ENCODE measurements around the gene CTSA.
"Not testable (repeated sequence)": the region's sequence is repeated elsewhere in the genome, so short reads cannot be mapped to it uniquely, and the experiment has no call there.

CTSA gene

DNA sequence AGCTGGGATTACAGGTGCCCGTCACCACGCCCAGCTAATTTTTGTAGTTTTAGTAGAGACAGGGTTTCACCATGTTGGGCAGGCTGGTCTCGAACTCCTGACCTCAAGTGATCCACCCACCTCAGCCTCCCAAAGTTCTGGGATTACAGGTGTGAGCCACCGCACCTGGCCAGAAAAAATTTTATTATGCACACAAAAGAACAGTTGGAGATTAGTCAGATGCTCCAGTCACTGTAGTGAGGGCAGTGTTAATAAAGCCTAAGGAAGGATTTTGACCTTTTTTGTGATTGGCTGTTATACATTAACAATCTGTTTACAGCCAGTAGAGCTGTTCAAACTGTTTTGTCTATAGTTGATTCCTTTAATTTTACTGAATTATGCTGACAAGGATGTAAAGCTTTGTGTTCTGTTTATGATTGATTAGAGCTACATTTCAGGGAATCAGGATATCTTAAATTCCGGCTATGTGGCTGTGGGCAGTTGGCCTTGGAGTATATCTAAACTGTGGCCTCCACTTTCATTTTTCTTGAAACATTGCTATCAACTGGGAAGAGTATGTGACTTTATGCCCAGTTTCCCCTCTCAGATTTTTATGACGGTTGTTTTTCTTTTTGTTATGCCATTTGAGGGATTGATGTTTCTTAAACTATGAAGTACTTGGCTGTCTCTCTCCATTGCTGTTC lies 23.9 kb upstream of the CTSA start:
- no peak for DNase-seq

DNA sequence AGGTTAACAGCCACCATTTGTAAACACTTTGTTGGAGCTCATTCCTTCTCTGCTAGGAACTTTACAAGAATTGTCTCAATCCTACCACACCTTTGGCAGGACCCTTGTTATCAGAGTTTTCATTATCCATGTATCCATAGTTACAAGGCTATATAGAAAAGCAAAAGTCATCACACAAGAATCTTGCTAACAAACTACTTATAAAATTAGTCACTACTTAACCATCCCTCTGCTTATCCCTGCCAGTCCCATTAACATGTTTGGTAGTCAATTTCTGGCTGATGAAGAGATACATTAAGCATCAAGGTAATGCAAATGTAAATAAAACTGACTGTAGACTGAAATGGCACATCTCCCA lies 23.3 kb upstream of the CTSA start:
- DNase-seq, result no peak

DNA sequence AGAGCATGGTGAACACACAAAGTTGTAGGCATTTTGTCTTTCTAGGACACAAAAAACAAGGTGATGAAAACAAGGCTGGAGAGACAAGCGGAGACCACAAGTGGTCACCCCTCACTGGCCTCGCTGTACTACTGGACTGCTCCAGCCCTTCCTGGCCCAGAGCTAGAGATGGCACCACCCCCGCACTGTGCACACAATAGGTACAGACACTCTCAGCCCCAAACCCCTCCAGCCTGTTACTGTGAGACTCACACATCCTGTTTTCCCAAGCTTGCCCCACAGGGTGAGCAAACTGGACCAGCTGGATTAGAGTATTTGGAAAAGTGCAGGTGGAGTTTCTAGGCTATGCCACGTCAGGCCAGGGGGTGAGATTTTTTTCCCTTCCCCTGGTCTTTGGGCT lies 18.5 kb upstream of the CTSA start:
- DNase-seq, result no peak

DNA sequence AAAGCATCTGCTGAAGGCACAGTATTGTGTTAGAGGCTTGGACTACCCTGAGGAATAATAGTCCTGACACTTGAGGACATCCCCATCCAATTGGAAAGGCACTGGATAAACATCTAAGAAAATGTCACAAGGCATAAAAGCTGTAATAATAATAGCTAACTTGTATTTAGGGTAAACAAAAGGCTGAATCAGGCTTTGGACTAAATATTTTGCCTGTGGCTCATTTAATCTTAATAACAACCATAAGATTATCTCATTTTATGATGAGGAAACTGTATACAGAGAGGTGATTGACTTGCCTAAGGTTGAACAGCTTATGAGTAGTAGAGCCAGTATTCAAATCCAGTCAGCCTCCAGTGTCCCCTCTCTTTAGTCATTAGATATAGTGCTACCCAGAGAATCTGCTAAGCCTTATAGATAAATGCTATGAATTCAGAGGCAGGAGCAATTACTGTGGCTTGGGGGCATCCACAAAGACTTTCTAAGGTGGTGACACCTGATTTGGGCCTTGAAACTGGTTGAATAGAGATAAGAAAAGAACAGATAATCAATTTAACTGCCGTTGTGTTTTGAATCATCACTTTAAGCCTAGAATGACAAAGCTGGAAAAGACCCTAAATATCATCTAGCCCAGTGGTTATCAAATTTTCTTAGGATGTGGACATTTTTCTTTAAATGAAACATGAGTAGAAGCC lies 17.6 kb upstream of the CTSA start:
- no peak for DNase-seq

- not testable (repeated sequence) for DNase-seq
Measured at GRCh38 chr20:45874104-45874481, 17.0 kb upstream of the CTSA start.

DNA sequence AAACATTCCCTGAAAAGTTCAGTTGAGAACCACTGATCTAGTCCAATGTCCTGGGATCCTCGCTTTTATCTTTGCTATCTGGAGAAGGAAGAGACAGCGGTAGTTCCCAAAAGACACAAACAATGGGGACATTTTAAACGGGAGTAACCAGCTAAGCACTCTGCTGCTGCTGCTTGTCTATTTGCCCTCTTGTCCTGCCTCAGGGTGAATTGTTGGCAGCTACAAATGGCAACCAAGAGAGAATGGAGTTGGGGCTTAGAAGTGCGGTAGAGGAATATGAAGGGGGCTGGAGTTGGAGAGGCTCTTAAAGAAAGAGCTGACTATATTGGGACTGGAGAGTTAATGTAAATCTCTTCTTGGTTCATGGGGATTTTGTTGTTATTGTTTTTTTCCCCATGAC lies 16.6 kb upstream of the CTSA start:
- DNase-seq, result no peak

DNA sequence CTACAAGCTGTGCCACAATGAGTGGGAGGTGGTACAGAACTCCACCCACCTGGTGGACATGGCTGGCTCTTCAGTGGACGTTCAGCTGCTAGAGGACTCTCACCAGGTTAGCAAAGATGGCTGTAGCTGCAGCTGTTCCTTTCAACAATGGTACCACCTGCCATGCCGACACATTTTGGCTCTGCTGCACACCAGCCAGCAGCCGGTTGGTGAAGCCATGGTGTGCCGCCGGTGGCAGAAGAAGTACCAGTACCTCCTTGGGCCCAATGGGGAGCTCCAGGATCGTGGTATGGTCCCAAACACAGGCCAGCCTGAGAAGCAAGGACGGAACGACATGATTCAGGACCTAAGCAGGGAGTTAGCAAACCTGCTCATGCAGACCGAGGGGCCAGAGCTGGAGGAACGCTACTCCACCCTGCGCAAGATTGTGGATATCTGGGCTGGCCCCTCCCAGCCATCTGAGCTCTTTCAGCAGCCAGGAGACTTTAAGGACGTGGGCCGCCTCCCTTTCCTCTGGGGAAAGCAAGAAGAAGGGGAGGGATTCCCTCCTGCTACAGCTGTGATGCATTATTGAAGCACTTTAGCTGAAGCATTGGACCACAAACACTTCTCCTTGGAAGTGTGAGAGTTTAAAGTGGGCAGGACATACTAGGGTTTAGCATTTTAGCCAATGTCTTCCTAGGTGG lies 12.9 kb upstream of the CTSA start:
- no peak for DNase-seq

DNA sequence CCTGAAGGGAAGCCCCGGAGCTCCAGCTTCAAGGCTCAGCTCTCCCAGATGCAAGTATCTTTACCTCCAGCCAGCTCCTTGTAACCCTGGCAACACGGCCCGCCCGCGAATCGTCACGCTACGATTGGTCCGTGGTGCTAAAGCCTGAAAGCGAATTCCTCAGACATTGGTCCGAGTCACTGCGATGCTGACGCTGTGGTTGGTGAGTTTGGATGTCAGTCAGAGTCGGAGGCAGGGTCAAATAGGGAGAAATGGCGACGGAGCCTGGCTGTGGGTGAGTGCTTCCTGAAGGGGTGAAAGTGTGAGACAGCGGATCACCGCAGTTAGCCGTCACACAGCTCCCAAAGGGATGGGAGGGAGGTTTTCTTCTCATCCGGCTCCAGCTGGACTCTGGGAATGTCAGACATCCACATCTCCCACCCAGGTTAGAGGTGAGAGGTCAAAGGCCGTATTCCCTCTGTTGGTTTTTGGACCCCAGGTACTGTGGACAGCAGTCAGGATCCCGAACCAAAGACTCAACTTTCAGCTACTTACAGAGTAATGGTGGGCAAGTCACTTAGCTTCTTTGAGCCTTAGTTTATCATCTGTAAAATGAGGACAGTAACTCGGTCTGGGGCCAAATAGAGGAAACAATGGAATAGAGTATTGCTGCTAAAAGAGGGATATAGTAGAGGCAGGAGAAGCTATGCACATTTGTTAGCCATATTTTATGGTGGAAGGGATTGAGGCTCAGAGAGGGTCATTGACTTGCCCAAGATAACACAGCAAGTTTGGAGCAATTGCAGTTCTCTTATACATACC lies 9.9 kb upstream of the CTSA start, which contains the start of gene ZSWIM1:
ZSWIM1 (plus strand) TSS at position 240 of the 801 bp plus-strand sequence. CDS start 1,366 bp downstream, outside the sequence.
- DNase-seq, result peak; percentile 100

DNA sequence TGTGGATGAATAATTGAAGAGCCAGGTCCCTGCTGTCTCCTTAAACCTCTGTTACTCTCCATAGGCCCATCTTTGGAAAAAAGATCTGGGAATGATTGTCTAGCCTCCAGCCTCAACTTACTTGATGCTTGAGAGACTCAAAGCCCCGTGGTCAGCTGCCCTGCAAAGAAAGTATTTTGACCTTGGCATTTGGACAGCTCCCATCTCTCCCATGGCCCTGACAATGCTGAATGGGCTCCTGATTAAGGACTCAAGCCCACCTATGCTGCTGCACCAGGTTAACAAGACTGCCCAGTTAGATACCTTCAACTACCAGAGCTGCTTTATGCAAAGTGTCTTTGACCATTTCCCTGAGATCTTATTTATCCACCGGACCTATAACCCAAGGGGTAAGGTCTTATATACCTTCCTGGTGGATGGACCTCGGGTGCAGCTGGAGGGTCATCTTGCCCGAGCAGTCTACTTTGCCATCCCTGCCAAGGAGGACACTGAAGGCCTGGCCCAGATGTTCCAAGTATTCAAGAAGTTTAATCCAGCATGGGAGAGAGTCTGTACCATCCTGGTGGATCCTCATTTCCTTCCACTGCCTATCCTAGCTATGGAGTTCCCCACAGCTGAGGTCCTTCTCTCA lies 8.6 kb upstream of the CTSA start:
- no peak for DNase-seq

- no peak for DNase-seq
Measured at GRCh38 chr20:45883100-45883469, 8.1 kb upstream of the CTSA start.

DNA sequence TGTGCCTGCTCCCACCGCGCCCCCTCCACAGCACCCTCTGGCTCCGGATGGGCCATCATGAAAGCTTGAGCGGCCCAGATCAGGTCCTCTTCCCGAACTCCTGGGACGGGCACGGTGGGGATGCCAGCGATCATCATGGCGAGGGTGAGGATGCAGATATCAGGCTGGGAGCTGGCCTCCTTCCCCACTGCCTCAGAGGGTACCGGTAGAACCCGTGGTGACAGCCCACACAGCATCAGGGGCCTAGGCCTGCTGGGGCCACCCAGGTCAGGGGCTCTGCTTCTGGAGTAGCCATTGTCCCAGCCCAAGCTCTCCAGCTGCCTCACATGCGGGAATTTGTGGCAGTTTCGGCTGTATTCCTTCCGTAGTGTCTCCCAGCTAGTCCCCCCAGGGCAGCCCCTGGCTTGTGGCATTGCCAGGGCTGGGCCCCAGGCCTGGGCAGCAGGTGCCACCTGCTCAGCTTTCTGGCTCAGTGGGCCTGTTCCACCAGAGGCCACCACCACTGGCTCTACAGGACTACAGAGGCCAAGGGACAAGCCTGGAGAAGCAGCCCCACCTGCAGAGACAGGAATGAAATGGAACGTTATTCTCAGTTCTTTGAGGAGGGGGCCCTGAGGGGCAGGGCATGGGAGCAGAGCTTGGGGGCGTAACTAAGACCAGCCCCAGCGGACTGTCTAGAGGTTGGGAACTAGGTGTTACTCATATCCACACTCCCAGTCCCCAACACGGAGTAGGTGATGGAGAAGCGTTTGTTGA lies 4.4 kb upstream of the CTSA start:
- DNase-seq, result no peak

- no peak for DNase-seq
Measured at GRCh38 chr20:45887346-45887715, 3.8 kb upstream of the CTSA start, which contains the start of gene SPATA25. Gene SPATA25, minus strand, starts transcription at chr20:45887622. Its CDS starts 32 bp downstream, at chr20:45887590.

GRCh38 chr20:45888681-45889080 lies 2.5 kb upstream of the CTSA start:
- no peak for DNase-seq

DNA sequence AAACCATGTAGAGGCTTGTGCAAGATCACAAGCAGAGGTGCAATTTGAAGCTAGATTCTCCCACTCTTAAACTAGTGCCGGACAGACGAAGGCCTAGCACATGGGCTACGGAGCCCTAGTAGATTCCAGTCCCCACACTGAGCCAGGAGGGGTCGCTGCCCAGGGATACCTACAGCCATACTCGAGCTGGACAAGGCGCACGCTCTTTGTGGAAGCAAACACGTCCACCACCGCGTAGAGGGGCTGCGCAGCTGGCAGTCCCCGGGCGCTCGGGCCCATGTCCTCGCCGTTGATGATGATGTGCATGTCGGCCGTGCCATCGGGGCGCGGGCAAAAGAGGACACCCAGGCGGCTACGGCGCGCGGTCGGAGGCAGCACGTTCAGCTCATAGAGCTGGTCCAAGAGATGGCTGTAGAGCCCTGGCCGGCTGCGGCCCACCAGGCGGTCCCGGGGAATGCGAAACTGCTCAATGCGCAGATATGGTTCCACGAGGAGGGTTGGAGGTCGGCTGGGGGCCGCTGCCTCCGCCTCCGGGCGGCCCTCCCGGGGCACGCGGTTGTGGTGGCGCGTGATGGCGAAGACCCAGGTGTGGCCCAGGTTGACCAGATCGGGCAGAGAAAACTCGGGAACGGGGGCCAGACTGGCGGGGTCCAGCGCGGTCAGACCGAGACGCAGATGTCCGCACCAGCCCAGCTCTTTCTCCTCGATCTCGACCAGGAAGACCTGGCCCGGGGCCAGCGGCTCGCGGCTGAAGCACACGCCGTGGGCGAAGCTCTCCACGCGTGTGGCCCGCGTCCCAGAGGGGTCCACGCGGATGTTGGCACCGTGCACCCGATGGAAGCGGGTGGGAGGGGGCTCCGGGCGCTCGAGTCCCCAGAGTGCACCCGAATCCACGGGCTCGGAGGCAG lies 804 bp upstream of the CTSA start:
- peak; percentile 69 for DNase-seq

DNA sequence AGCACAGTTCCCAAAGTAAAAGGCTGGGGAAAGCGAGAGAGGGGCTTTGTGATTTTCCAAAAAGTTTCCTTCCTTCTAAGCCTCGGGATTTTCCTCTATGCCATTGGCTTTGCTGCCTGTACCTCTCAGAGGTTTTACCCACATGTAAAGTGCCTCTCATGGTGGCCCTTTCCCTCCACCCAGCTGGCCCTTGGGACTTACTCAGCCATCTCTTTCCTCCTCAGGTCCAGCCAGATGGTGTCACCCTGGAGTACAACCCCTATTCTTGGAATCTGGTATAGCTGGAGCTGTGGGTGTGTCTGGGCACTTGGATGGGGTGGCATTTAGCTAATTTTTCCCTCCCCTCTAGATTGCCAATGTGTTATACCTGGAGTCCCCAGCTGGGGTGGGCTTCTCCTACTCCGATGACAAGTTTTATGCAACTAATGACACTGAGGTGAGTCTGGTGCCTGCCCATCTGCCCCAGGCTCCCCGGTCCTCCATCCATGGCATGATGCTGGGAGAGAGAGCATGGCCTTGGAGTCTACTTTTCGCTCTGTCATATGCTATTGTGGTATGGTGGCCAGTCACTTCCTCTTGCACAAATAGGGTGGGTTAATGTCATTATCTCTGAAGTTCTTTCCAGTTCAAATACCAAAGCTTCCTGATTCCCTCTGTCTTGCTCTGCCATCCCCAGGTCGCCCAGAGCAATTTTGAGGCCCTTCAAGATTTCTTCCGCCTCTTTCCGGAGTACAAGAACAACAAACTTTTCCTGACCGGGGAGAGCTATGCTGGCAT lies 1.1 kb downstream of the CTSA start:
- DNase-seq, result no peak

DNA sequence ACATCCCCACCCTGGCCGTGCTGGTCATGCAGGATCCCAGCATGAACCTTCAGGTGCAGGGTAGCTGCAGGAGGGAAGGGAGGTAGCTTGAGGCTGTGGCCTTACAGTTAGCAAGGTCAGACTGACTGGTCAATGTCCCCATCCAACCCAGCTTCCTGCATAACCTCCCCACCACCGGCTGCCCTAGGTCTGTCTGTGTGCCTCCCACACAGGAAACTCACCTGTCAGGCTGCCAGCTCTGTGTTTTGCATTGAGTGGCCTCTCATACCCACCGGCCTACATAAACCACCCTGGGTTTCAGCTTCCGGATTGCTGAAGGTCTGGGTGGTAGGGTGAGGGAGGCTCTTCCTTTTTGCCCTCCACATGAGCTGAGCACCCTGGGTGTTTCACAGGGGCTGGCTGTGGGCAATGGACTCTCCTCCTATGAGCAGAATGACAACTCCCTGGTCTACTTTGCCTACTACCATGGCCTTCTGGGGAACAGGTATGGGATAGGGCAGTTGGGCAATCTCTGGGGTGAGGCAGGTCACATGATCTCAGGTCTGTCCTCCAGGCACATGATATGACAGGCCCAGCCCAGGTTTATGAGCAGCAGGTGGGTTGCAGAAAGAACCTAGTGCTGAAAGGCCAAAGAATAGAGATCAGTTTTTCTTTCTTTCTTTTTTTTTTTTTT lies 1.8 kb downstream of the CTSA start:
- peak; percentile 24 for DNase-seq

- DNase-seq, result no peak
Measured at GRCh38 chr20:45893831-45894230, 2.7 kb downstream of the CTSA start.

DNA sequence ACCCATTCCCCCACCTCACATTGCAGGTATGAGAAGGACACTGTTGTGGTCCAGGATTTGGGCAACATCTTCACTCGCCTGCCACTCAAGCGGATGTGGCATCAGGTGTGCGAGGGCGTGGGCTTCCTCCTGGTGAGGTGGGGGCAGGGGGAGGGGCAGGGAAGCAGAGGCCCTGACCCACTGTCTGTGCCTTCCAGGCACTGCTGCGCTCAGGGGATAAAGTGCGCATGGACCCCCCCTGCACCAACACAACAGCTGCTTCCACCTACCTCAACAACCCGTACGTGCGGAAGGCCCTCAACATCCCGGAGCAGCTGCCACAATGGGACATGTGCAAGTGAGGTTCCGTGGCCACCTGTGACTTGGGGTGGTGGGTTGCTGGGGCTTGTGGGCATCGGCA lies 3.7 kb downstream of the CTSA start:
- no peak for DNase-seq

DNA sequence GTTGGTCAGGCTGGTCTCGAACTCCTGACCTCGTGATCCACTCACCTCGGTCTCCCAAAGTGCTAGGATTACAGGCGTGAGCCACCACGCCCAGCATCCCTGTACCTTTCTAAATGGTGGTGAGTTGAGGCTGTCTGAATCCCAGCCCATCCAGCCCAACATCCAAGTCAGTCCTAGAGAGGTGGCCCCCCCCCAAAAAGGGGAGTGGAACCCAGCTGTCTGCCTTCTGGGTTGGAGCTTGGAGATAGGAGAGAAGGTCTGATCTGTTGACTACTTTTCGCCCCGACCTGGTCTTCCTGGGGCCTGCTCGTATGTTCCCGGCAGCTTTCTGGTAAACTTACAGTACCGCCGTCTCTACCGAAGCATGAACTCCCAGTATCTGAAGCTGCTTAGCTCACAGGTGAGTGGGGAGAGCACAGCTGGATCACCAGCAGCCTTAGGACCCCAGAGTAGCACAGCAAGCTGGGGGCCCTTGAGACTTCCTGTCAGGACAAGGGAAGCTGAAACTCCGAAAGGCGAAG lies 5.6 kb downstream of the CTSA start:
- no peak for DNase-seq
